Activated effector memory CD4-positive, alpha-beta T cell treated with Interleukin-2 at 50 U/mL for 16 hours (primary cell): Measurements from ENCODE around the gene IGSF21.

ENCODE experiments used
- DNase-seq: peaks from one replicate; pipeline ENCODE4 v3.0.0-alpha.2; 2020

The IGSF21 gene

DNA sequence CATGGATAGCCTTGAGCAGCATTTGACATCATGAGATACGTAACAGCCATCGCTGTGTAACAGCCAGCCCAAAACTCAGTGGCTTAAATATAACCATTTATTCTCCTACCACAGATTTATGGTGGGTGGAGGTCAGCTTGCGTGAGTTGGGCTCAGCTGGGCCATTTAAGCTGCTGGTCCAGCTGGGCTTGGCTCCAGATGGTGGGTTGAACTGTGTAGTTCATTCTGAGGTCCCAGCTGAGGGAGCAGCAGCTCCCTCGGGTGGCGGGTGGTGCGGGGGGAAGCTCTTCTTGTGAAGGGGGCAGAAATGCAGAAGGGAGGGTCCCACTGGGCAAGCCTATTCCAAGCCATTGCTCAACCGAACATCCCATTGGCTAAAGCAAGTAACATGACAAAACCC lies 75.9 kb downstream of the IGSF21 start:
- no peak for DNase-seq

DNA sequence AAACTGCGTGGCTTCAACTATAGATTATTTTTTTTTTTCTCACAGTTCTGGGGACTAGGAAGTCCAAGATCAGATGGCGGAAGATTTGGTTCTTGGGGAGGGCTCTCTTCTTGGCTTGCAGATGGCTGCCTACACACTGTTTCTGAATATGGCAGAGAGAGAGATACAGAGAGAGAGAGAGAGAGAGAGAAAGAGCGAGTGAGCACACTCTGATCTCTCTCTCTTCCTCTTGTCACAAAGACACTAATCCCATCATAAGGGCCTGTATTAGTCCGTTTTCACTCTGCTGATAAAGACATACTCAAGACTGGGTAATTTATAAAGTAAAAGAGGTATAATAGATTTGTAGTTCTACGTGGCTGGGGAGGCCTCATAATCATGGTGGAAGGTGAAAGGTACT lies 79.5 kb downstream of the IGSF21 start:
- no peak for DNase-seq

DNA sequence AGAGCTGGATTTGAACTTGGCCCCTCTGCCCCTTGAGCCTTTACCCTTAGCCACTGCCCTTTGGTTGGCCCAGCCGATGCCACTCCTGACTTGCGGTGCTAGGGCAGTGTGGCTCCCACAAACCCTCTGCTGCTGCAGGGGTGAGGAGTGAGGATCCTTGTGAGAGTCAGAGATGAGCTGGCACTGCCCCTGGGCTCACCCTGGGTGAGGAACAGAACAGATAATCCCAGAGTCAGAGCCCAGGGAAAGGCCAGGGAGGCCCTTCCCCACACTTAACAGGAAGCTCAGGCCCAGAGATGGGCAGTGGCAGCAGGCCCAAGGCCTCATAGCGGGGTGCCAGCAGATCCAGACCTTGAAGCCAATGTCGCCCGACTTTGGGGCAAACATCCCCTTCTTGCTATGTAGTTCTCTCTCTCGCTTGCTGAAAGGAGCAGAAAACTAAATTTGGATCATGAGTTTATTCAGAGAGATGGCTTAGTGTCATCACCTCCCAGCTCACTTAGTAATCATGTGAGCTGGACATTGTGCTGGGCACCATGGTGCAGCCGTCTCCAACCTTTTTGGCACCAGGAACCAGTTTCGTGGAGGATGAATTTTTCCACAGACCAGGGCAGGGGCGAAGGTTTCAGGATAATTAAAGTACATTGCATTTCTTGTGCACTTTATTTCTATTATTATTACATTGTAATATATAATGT lies 81.4 kb downstream of the IGSF21 start:
- no peak for DNase-seq

DNA sequence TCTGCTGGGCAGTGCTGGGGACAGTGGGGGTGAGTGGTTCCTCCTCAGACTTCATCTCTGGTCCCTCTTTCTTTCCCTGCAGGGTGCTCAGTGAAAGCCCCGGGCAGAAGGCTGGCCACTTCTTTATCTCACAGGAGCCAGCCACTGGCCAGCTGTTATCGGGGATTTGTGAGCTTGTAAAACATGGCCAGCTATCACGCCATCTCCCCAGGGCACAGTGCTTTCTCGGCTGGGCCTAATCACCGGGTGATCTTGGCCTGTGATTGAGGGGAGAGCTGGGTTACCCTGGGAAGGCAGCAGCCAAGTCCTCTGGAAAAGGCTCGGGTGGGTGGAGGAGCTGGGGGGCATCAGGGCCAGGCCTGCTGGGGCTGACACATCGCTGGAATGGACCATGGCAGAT lies 83.0 kb downstream of the IGSF21 start:
- no peak for DNase-seq

DNA sequence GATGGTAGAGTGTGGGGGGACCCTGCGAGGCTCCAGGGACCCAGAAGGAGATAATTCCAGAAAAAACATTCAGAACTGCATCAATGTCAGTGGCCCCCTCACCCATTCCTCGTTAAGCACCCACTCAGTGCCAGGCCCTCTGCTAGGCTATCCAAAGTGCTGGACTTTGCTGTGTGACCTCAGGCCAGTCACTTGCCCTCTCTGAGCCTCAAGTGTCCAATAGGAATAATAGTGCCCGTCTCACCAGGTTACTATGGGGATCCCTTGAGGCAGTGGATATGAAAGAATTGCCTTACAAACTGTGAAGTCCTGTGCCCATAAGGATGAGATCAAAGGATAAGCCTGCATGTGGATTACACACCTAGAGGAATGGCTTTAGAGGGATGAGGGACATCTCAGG lies 83.4 kb downstream of the IGSF21 start:
- DNase-seq = no peak

DNA sequence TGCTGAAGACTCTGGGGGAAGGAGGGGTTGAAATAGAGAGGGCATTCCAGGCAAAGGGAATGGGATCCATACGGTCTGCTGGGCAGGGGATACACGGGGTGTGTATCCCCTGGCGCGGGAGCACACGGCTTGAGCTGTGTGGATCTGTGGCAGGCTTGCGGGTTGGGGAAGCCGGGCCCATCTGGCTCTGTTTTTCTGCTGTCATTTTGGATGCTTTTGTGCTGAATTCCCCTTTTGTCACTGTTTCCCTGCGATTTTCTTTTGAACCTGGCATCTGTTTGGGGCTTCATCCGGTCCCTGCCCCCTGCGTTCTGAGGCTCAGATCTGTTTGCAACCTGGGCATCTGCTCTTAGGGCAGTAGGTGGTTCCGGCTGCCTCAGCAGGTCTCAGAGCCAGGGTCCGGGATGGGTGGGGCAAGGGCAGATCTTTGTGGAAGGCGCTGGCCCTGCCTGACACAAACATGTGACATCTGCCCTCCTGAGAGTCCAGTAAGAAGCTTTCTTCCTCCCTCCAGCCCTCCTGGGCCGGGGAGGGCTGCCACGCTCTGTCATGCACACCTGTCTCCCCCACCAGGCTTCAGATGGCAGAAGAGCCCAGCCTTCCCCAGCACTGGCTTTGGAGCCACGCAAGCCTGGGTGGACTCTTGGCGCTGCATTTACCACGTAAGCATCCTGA lies 84.0 kb downstream of the IGSF21 start:
- no peak for DNase-seq

DNA sequence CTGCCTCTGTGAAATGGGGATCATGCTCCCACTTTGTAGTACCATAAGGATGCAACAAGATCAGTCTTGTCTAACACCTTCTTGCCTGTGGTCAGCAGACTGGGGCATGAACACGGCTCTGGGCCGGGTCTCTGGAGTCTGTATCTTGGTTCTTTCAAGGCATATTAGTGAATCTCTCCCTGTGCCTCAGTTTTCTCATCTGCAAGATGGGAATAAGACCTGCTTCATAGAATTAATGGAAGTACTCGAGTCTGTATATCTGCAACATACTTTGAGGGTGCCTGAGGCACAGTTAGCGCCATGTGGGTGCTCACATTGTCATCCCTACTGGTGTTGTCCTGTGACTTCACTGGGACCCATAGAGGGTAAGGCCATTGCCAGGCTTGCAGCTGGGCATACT lies 84.6 kb downstream of the IGSF21 start:
- DNase-seq = no peak

DNA sequence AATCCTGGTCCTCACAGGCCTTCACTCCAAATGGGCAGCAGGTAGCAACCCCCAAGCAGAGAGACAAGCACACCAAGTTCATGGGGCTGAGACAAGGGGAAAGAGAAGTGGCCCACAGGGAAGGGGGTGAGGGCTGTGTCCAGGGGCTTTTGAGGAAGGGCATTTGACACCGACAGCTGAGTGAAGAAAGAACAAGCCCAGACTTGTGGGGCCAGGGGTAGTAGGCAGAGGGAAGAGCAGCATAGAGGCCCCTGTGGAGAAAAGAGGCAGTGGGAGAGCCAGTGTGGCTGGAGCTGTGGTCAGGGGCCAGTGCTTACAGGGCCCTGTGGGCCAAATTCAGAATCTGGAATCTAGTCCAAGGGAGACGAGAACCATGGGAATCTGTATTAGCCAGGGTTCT lies 85.4 kb downstream of the IGSF21 start:
- no peak for DNase-seq

DNA sequence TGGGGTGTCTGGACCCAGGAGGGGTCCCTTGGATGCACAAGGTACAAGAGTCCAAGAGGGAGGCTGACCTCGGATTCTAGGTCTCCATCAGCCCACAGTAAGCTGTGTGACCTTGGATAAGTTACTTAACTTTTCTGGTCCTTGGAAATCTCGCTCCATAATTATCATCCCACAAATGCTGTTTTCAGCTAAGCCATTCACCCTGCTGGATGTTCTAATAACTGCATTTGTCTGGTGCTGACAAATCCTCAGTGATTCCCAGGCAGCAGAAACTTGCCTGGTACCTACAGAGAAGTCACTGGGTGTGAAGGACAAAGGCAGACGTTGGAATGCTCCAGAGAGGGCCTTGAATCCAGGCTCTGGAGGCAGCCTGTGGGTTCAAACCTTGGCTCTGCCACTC lies 89.7 kb downstream of the IGSF21 start:
- no peak for DNase-seq

DNA sequence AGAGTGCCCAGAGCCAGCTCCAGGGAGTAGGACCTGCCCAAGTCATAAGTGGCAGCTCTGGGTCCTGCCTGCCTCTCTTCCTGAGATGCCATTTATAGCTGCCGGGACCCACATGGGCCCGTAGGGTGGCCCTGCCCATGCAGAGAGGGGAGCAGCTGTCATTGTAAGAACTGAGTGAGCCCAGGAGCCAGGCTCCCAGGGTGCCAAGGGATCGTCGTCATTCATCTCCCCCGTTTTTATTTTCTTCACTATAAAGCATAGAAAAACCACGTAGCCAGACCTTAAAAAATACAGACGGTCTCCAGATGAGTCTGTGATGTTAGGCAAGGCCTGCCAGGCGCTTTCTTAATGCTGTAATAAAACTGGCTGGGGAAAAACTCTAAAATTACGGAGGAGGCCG lies 90.7 kb downstream of the IGSF21 start:
- no peak for DNase-seq

DNA sequence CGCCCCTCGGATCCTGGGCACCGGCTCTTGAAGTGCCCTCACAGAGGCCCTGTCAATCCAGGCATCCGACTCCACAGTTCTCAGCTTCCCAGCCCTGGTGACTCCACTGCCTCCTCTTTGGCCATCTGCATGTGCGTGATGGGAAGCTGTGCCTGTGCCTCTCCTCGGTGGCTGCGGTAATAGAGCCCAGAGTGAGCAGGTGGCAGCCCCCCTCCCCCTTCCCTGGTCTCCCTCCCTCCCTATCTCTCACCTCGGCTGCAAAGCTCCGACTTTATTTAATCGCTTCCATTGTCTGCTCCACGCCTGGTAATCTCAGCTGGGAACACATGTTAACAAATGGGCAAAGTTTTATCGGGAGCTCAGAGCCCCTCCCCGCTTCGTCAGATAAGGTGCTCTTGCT lies 91.9 kb downstream of the IGSF21 start:
- DNase-seq = no peak

DNA sequence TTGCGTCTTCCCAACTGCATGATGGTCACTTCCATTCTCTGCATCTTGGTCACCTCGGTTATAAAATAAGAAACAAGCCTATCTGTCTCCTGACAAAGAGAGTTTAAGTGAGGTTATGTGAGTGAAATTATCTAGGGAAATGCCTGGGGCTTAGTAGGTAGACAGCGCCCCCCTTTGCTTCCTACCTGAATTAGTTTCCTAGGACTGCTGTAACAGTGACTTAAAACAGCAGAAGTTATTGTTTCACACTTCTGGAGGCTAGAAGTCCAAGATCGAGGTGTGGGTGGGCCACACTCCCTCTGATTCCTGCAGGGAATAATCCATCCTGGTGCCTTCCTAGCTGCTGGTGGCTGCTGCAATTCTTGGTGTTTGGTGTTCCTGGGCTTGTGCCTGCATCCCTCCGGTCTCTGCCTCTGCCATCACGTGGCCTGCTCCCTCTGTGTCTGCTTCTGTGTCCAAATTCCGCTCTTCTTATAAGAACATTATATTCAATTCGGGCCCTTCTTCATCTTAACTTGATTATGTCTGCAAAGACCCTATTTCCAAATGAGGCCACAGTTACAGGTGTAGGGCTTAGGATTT lies 92.6 kb downstream of the IGSF21 start:
- DNase-seq = no peak

DNA sequence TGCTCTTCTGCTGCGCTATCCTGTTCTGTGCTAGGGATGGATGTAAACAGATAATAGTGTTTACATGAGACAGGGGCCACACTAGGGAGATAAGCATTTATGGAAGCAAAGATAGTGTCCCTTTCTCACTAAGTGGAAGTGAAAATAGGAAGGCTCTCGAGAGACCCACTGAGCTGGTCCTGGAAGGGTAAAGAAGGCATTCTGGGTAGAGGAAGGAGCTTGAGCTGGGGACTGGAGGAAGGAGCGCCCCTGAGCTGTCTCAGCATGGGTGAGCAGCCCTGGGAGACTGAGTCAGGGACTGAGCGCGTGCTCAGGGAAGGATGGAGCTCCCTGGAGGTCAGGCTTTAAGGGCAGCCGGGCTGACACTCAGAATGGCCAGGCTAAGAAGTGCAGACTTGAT lies 93.3 kb downstream of the IGSF21 start:
- DNase-seq = no peak

DNA sequence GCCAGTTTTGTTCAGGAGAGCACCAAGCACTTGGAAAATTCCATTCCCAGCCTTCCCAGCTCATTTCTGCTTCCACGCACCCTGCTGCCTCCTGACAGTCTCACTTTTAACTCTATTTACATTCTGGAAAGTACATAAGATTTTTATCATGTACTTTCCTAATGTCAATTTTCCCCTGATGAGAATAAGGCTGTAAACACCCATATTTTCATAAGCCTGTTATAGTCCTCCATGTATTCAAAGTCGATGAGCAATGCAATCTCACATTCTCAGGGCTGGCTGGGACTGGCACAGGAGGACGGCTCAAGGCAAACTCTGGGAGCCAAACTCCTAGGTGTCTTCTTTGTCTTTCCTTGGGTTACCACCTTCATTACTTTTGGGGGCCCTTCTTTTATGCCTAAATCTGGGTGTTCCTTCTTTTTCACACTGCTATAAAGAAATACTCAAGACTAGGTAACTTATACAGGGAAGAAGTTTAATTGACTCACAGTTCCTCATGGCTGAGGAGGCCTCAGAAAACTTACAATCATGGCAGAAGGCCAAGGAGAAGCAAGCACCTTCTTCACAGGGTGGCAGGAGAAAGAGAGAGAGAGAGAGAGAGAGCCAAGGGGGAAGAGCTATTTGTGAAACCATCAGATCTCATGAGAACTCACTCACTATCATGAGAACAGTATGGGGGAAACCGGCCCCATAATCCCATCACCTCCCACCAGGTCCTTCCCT lies 94.6 kb downstream of the IGSF21 start:
- DNase-seq = no peak

DNA sequence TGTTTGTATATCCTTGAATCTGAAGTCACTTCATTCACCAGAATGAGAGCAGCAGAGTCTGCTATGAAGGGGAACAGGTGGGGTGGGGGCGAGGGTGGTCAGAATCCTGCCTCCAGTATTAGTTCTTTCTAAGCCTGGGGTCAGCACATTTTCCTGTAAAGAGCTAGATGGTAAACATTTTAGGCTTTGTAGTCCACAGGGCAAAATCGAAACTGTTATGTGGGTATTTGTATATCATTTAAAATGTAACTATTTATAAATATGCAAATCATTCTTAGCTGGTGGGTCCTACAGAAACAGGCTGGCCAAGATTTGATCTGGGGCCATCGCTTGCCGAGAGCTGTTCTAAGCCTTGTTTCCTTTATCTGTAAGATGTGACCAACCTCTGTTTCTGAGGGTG lies 96.0 kb downstream of the IGSF21 start:
- no peak for DNase-seq

DNA sequence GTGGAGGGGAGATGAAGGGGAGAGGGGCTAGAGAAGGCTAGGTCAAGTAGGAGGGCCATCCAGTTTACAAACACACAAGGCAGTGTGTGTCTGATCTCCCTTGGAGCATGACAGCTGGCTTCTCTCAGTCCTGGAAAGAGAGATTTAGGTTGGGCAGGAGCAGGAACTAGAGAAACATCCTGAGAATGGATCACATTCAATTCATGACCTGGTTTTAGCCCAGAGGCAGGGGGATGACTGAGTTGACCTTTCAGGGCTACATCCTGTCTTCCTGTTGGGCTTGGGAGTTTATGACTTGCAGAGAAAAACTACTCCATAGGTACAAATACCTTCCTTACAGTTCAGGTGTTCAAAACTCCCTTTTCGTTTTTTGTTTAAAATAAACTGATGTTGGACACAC lies 97.0 kb downstream of the IGSF21 start:
- no peak for DNase-seq

DNA sequence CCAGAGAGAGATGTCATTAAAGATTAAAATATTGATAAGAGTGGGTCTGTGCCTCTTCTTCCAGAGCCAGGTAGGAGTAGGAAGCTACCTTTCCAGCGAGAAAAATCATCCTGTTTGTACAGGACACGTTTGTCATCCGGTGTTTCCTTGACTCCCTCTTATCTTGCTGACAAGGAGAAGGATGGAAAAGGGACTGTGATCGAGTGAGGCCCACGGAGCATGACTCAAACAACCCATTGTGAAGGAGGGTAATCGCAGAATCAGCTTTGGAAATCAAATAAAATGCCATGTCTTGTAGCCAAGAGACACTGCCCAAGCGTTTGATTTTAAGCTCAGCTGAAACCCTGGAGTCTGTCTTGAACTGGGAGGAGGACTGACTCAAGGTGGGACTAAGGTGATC lies 97.7 kb downstream of the IGSF21 start:
- no peak for DNase-seq

DNA sequence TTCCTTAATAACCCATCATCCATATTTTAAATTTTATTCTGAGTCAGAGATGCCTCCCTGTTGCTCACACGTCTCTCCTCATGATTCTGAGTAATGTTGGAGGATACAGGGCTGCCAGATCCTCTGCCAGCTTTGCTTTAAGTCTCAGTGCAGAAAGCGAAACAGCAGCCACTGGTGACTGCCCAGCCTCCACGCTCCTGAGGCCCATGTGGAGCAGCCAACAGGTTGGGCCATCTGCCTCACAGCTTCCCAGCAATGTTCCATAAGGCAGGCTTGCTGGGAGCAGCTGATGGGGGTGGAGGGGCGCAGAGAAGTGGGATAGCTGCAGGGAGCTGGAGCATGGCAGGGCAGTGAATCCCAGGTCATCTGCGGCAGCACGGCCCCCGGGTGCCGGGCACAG lies 104.2 kb downstream of the IGSF21 start:
- DNase-seq = no peak

DNA sequence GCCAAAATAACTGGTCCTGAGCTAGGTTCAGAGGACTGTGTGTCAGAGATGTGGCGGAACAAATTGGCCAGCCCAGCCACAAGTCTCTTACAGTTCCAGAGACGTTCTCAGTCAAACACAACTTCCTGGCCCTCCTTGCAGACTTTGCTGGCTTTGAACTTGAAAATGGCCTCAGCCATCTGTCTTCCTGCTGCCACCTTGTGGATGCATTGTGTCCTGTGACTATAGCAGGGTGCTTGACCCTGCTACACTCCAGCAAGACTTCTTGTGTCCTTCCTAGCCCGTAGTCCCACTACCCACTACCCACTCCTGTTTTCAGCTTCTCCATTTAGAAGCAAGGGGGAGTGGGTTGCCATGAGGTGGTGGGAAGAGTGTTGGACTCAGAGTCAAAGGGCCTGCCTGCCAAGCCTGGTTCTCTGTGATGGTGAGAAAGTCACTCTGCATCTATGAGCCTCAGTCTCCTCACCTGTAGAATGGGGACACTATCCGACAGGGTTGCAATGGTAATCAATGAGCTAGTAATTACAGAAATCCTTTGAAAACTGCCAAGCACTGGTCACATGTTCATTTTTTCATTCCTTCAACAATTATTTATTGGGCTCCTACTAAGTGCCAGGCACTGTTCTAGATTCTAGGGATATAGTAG lies 109.9 kb downstream of the IGSF21 start:
- DNase-seq = no peak

DNA sequence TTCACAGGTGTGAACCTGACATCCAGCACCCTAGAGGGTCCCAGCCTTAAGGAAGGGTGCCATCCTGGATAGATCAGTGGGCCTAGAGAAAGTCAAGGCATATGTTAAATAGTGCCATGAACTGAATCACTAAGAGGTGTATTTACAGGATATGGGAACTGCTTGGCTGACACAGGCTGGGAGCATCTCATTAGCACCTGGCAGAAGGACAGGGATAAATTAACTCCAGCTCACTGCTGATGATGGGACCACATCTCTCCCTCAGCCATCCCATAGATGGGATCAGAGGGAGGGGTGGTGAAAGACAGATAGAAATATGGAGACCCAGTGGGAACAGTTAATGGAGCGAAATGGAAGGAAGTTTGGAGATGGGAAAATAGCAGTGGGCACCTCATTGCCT lies 122.0 kb downstream of the IGSF21 start:
- DNase-seq = no peak

DNA sequence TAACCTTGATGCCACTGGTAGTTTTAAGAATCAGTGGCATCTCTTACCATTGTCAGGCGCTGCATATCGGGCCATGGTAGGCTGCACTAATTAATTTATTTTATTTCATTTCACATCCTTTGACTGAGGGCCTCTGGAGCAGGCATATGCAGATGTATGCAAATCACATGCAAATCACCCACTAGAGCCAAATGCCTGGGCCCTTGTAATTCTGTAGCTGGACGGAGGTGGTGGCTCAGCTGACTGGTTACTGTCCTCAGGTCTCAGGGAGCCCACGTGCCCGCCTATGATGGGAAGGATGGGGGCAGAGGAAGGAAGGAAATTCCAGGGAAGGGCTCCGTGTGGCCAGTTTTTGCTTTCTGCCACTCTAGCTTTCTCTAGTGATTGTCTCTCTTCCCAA lies 122.7 kb downstream of the IGSF21 start:
- no peak for DNase-seq

DNA sequence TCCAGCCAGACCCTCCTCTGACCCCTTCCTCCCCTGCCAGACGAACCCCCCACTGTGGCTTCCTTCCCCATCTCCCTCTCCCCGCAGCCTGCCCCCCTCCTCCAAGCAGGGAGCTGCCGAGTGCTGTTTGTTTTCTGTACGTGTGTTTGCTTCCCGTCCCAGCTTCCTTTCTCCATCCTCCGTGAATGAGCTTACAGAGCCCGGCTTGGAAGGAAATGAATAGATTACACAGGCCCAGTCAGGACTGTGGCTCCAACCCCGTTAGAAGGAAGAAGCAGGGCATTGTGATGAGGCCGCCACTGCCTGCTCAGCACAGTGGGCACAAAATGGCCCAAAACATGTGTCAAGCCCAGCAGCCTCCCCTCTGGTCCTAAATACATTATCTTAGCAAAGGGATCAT lies 123.2 kb downstream of the IGSF21 start:
- DNase-seq = no peak

DNA sequence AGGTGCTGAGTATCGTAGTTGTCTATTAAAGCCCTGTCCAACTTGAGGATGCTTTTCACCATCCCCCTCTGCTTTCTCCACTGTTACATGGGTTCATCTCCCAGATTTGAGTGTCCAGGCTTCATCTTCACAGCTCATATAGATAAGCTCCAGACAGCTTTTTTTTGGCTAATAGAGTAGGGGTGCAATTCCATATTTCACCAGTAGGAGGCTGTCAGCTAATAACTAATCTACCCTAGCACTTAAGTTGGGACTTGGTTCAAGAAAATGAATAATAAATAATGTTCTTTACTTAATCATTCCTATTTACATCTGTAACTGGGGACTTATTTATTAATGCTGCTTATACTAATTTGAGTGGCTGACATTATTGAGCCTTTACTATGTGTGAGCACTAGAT lies 124.5 kb downstream of the IGSF21 start:
- DNase-seq = no peak
